GM12801 (cell line): ENCODE measurements around the gene GPN2.

ENCODE experiments used
- TF ChIP-seq, protein P1 (sequence below): IDR thresholded peaks from one replicate; pipeline ENCODE4 v1.5.1; 2011; ENCODE audit warnings: control low read depth; ENCODE audit not compliant: insufficient read length; ENCODE audit errors: extremely low read depth

GPN2 gene

DNA sequence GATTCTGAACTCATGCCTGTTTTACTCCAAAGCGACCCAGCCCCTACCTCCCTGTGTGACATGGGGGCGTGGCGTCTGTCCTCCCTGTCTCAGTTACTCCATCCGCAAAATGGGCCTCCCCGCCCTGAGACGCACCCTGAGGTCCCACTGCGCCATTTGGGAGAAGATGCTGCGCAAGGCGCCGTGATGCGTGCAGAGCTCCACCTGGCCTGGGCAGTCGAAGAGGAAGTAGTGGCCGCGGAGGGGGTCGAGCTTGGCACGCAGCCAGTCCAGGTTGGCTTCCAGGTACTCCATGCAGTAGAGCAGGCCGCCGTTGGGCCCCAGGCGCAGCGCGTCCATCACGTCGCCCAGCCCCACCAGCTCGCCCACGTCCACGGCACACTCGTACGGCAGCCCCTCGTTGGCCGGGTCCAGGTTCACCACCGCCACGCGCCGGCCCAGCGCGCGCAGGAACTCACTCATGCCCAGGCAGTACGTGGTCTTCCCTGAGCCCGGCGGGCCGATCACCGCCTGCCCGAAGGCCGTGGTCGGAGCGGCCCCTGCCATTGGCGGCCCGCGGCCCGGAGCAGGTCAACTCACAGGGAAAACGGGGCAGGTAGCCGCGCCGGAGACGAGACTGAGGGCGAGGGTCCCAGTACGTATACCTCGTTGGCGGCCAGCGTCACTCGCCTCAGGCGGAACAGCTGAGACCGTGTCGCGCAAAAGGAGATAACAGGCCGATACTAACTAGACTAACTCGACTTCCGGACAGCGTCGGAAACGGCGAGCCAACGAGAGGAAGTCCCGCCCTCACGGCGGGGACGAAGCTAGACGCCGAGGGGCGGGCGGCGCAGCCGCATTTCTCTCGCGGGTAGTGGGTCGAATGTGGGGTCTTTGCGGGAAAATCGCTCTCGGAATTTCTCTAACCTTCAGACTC, at the start of gene GPN2:
GPN2 (minus strand) TSS at position 733 of the 916 bp plus-strand sequence; CDS start at position 546, 187 bp downstream.
- TF ChIP-seq, protein P1, sequence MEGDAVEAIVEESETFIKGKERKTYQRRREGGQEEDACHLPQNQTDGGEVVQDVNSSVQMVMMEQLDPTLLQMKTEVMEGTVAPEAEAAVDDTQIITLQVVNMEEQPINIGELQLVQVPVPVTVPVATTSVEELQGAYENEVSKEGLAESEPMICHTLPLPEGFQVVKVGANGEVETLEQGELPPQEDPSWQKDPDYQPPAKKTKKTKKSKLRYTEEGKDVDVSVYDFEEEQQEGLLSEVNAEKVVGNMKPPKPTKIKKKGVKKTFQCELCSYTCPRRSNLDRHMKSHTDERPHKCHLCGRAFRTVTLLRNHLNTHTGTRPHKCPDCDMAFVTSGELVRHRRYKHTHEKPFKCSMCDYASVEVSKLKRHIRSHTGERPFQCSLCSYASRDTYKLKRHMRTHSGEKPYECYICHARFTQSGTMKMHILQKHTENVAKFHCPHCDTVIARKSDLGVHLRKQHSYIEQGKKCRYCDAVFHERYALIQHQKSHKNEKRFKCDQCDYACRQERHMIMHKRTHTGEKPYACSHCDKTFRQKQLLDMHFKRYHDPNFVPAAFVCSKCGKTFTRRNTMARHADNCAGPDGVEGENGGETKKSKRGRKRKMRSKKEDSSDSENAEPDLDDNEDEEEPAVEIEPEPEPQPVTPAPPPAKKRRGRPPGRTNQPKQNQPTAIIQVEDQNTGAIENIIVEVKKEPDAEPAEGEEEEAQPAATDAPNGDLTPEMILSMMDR: no peak

DNA sequence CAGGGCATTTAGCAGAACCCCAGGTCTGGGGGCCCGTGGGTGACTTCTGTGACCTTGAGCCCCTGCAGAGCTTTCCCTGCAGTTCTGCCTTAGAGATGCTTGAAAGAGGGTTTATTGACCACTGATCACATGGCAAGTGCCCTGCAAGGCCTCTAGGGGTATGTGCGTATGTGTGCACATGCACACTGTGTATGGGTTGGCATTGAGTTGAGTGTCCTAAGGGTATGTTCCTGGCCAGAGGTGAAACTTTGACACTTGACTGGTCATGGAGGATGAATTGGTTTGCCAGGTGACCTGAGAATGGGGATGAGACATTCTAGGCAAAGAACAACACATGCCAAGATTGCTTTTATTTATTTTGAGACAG, 48.6 kb upstream of the GPN2 start:
- TF ChIP-seq, protein P1: no peak

DNA sequence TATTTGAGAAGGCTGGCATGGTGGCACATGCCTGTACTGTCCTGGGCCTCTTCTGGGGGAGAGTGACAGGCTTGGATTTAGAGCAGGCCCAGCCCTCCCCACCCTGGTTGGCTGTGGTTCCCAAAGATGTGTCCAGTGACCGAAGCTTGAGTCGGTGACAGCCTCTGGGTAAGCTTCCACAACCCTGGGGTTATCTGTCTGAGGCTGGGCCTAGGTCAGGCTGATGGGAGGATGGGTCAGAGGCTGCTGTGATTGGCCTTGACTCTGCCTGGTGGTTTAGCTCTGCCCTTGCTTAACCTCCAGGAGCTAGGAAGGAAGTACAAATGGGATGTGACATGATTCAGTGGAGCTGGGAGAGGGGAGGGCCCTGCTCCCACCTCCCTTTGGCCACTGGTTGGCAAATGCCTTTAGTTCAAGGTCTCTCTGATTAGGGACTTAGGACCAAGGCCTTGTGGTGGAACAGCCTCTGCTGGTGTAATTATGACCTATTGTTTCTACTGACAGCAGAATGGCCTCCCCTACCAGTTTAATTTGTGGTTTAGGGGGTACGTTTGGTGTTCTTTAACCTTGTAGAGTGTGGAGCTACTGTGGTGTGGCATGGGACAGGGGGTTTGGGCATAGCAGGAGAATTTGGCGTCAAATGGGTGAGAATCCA, 48.0 kb upstream of the GPN2 start:
- TF ChIP-seq, protein P1: no peak

DNA sequence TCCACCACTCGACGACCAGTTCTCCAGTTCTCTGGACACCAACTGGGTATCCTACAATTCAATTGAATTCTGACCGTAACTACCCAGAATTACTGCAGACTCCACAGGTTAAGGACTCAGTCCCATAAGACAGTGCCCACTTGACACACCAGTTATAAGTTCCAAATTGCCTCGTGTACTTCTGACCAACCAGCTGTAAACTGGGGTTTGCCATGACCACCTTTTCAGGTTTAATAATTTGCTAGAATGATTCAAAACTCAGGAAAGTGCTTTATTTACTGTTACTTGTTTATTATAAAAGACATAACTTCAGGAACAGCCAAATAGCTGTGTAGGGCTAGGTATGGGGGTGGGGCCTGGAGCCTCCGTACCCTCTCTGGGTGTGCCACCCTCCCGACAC, 46.7 kb upstream of the GPN2 start:
- TF ChIP-seq, protein P1: no peak

DNA sequence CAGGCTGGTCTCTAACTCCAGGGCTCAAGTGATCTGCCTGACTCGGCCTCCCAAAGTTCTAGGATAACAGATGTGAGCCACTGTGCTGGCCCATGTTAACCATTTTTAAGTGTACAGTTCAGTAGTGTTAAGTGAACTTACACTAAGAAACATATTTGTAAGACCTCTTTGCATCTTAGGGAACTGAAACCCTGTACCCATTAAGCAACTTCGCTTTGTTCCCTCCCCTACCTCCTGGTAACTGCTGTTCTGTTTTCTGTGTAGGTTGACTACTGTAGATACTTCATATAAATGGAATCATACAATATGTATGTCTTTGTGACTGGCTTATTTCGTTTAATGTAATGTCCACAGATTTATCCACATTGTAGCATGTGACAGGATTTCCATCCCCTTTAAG, 42.4 kb upstream of the GPN2 start:
- TF ChIP-seq, protein P1: no peak

DNA sequence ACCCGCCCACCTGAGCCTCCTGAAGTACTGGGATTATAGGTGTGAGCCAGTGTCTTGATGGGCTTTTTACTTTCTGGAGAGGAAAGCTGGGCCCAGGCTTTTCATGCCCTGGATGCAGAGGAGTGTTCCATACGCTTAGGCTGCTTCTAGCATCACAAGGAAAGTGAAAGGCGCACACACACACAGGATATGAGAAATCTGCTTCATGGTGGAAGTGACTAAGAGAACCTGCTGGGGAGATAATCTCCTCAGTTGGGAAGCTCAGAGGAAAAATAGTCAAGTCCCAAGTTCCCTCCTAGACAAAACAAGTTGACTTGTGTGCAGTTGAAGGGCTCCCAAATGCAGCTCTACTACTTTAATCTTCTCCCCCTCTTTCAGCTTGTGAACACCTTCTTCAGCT, 33.6 kb upstream of the GPN2 start:
- TF ChIP-seq, protein P1: no peak

DNA sequence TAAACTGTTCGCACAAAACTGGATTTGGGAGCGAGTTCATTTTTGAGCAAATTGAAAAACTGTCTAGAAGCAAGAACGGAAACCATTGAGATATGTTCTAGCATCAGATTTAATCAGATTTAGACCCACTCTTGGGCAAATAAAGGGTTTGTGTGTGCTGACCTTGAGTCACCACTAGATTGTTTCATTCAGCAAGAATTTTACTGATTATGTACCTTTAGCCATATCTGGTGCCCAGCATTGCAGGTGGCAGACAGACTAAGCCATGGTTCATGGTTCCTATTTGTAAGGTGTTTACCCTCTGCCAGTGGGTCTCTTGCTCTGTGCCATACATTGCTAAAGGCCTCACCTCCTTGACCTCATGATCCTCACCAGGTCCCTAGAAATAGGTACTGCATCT, 32.8 kb upstream of the GPN2 start:
- TF ChIP-seq, protein P1: no peak
